ENCODE measurements around the gene ENDOV.

Gene ENDOV

GRCh38 chr17:80485846-80486245 is 70.9 kb downstream of the ENDOV start:
- DNase-seq (ENCODE audit: low read depth) = no peak

DNA sequence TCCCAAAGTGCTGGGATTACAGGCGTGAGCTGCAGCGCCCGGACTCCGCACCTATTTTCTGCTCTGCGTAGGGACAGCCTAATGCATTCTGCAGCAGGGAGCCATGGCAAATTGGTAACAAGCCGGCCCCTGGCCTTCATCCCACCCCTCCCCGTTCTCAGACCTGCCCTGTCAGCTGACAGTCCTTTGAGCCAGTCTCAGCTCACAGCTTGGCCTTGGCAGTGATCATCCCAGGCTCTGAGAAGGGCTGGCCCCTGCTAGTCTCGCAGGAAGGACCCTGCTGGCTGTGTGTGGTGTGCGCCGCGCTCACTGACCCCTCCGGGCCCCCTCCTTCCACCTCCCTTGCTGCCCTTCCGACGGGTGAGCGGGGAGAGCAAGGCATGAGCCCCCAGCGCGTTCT is 71.7 kb downstream of the ENDOV start:
- no peak for DNase-seq (ENCODE audit: low read depth)

DNA sequence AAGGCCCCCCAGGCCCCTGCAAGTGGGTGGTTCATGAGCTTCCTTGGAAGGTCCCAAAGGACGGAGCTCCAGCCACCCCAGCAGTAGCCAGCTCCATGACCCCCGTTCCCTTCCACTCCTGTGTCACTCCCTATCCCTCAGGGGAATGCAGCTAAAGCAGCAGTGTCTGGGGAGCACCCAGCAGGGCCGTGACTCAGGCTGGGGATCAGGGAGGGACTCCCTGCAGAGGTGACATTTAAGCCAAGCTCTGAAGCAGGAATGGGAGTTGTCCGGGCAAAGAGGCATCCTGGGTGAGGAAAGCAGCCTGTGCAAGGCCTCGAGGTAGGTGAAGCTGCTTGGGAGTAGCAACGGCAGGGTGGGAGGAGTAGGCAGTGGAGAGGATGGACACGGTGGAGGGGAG is 72.5 kb downstream of the ENDOV start:
- no peak for DNase-seq (ENCODE audit: low read depth)
